ENCODE results near the gene KHK.
A peak's percentile ranks its signal among the peaks of the same experiment; 100 is the strongest.

The KHK gene
- 1.5 reads per million for total RNA-seq

DNA sequence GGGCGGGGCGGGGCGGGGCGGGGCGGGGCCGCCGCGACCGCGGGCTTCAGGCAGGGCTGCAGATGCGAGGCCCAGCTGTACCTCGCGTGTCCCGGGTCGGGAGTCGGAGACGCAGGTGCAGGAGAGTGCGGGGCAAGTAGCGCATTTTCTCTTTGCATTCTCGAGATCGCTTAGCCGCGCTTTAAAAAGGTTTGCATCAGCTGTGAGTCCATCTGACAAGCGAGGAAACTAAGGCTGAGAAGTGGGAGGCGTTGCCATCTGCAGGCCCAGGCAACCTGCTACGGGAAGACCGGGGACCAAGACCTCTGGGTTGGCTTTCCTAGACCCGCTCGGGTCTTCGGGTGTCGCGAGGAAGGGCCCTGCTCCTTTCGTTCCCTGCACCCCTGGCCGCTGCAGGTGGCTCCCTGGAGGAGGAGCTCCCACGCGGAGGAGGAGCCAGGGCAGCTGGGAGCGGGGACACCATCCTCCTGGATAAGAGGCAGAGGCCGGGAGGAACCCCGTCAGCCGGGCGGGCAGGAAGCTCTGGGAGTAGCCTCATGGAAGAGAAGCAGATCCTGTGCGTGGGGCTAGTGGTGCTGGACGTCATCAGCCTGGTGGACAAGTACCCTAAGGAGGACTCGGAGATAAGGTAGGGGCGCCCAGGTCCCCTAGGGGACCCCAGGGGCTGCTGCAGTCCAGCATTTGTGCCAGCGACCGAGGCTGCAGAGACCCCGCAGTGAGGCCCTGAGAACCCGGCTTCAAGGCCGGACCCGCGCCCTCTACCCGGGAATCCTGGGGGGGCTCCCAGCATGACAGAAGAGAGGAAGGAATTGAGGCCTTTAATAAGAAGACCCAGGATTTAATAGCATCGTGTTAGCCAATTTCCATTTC, at the start of gene KHK:
TSS of gene KHK (plus strand) at position 49 of the 870 bp plus-strand sequence. CDS start at position 537, 488 bp downstream.
- no peak for DNase-seq

DNA sequence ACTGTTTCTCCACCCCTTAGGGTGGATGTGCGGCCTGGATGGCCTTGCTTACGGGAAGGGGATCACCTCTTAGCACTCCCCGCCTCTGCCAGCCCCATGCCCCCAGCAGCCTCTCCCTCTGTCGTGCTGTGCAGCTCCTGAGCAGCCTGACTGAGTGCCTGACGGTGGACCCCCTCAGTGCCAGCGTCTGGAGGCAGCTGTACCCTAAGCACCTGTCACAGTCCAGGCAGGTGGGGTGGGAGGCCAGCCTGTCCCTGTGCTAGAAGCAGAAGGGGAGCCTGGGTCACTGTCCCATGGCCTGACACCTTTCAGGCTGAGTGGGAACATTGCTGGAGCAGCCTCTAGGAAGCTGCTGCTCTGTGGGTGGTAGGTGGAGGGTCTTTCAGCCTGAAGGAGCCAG, 48.6 kb upstream of the KHK start:
- DNase-seq: no peak

DNA sequence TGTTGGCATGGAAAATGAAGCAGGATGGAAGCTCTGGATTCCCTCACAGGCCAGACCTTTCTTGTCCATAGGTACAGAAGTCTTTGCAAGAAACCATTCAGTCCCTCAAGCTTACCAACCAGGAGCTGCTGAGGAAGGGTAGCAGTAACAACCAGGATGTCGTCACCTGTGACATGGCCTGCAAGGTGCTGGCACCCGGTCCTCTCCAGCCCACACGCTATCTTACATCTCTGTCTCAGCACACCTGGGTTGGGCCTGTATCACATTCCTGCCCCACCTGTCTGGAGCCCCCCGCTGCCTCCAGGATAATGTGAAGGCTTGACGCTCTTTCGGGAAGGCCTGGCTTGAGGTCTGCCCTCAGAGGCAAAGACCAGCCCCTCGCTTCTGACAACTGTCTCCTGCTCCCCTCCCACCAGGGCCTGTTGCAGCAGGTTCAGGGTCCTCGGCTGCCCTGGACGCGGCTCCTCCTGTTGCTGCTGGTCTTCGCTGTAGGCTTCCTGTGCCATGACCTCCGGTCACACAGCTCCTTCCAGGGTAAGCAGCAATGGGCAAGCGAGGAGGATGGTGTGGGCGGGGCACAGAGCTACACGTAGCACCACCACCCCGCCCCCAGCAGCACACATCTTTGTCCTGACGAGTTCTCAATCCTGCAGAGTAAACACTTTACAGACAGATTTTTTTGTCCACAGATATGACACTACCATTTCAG, 47.8 kb upstream of the KHK start:
- DNase-seq: no peak

DNA sequence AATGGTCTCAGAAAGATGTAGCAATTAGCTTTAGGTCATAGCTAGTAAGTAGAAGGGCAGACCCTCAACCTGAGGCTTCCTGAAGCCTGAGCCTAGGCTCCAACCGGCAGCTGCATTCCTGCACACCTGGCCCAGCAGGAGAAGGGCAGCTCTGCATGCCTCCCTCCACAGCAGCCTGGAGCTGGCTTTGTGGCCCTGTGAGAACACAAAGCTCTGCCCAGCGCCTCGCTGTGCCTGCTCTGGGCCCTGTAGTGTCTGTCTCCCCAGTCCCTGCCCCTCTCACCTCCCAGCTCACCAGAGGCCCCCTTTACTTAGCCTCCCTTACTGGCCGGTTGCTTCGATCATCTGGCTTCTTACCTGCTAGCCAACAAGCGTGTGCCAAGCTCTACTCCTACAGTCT, 47.1 kb upstream of the KHK start:
- no peak for DNase-seq

DNA sequence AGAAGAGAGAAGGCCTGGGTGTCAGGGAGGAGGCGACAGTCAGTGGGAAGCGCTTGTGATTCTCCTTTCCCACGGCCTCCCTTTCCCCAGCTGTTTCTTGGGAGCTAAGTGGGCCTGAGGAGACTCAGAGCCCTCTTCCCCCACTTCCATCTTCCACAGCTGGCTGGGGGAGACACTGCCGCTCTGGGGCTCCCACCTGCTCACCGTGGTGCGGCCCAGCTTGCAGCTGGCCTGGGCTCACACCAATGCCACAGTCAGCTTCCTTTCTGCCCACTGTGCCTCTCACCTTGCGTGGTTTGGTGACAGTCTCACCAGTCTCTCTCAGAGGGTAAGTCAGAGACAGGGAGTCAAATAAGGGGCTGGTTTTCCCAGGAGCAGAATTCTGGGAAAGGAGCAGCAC, 46.7 kb upstream of the KHK start:
- DNase-seq: no peak

DNA sequence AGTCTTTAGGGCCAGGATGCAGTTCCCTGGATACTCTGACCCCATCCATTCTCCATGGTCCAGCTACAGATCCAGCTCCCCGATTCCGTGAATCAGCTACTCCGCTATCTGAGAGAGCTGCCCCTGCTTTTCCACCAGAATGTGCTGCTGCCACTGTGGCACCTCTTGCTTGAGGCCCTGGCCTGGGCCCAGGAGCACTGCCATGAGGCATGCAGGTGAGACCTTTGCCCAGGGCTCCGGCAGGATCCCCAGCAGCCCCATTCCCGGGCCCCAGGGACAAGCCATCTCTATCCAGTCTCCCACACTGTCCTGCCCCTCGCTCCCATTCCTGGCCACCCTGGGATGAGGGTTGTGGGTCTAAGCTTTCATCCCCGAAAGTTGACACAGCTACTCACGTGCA, 46.3 kb upstream of the KHK start:
- DNase-seq: no peak

DNA sequence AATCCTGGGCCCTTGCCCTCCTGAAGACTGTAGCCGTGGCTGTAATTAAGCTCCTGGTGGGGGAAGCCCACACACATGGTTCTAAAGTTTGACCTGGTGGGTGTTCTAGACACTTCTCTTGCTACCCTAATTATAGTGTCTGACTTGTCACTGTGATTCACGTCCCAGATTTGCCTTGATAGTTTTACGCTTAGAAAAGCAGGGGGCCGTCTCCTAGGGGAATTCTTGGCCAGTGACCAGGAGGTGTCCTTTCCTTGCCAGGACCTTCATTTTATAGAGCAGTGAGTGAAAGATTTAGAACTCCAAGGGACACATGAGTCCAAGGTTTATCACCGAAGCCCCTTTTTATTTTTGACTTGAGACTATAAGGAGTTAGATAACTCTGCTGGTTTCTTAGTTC, 44.8 kb upstream of the KHK start:
- DNase-seq: no peak

DNA sequence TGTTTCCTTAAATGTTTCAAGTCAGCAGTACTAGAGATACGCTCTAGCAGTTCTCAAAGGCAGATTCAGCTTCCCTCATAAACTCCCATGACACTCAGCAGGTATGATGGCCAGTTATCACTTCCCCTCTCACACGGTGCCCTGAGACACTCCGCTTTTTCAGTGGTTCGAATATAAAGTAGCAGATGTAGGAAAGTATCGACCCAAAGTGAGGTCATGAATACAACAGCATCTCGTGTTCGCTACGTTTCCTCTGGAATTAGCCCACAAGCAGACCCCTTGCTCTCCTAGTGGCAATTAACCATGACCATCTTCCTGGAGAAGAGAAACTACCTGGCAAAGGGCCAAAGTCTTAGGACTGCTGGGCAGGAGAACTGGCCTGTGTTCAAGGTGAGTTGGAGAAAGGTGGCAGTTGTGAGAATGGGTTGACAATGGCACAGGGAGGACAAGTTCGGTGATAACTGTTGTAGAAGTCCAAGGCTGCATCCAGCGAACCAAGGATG, 44.4 kb upstream of the KHK start:
- no peak for DNase-seq

DNA sequence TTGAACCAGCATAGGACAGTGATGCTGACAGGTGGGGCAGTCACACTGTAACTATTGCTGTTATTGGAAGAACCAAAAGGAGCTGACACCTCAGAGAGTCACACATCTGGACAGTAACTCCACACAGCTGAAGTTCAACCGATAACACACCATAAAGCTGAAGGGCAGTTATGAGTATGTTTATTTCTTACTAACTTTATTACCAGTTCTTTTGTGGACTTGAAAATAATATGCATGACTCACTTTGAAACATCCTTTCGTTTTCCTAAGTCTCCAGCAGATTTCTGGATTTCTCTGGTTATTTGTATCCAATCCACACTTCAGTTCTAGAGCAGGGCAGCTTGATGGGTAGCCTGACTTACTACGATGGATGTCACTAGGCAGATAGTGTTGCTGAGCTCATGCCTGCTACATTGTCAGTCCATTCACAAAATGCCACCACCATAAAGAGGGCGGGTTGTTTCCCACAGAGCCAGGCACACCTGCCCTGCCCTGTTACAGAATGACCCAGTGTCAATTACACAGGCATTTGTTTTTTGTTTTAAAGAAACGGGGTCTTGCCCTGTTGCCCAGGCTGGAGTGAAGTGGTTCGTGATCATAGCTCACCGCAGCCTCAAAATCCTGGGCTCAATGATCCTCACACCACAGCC, 43.5 kb upstream of the KHK start:
- no peak for DNase-seq

DNA sequence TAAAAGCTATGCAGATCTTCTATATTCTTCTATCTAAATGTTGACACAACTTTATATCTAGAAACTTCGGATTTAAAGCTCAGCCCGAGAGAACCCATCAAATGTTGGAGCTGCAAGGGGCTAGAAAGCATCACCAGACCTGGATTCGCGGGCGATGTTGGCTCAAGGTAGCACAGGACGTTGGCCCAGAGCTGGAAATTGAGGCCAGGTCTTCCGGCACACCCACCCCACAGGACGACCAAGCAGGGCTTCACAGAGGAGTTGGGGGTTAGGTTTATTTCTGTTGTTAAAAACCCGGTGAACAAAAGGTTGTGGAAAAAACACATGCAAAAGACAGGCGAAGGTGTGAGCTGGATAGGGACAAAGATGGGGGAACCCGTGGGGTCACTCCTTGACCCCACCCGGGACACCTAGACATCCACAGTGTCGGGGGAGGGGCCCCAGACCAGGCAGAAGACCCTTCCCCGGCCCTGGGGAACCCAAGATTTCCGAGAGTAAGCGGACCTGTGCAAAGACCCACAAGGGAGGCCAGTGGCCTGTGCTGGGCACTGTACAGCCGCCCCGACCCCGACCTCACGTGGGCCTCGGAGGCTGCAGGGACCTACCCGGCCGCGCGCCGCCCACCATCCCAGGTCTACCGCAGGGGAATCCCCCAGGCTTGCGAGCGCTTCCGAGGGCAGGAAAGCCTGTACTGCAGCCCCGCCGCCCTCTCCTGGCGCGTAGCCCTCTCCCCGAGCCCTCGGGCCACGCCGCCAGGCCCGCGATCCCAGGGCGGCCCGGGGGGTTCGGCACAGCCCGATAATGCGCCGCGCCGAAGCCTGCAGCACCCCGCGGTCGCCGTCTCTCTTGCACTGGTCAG, 36.9 kb upstream of the KHK start:
- peak; percentile 51 for DNase-seq

DNA sequence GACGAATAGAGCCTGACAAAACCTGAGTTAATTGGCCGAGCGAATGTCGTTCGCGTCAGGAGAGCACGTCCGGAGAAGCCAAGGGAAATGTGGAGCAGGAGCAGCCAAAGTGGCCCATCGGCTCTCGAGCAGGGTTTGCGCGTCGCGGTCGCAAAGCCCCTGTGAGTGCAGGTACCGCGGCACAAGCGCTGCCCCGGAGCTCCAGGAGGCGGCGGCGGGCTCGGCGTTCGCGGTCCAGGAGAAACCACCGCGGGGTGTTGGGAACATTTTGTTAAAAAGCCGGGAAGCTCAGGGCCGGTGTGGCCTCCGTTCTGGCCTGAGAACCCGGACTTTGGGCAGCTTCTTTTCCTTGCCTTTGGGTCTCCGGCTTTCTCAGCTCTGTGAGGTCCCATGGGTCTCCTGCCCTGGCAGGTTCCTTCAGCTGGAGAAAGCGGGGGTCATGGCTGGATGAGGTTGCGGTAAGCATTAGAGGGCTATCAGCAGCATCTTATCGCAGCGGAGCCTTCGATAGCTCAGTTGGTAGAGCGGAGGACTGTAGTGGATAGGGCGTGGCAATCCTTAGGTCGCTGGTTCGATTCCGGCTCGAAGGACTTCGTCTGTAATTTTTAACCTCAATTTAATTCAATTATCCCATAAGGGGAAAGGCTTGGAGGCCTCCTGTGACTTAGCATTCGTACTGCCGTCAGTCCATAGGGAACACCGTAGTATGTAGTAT, 36.1 kb upstream of the KHK start:
- peak; percentile 80 for DNase-seq

DNA sequence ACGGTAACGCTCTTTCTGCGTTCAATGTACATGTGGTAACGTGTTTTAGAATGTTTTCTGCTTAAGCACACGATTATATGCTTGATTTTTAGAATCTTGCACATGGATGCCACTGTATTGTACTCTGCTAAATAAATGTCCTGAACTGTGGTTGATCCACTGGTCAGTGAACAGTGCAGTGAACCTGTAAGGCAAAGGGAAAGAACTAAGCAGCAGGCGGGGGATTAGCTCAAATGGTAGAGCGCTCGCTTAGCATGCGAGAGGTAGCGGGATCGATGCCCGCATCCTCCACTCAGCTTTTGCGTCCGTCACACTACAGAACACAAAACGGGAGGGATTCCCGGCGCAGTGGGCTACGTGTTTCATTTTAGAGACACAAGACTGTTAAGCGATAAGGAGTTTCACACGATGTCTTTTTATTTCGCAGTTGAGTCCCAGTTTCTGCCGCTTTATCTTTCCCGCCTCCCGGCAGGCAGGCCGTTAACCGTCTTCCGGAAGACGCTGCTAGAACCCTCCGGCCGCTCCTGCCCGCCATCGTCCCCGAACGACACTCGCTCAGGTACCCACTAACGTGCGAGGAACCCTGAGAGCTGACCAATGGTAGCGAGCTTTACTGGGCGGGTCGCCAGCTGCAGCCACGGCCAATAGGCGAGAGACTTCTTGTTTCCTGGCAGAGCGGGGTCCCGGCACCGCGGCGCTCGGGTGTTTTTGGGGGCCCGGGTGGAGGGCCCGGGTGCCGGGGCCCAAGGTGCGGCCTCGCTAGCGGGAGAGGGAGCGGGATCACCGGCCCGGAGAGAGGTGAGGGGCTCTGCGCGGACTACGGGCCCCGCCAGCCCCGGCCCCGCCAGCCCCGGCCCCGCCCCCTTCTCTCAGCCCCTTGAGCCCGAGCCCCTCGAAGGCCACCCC, 35.3 kb upstream of the KHK start, which contains the start of gene AGBL5:
TSS of gene AGBL5 (plus strand) at position 673 of the 906 bp plus-strand sequence. CDS start 1,291 bp downstream, outside the sequence.
- peak; percentile 97 for DNase-seq

DNA sequence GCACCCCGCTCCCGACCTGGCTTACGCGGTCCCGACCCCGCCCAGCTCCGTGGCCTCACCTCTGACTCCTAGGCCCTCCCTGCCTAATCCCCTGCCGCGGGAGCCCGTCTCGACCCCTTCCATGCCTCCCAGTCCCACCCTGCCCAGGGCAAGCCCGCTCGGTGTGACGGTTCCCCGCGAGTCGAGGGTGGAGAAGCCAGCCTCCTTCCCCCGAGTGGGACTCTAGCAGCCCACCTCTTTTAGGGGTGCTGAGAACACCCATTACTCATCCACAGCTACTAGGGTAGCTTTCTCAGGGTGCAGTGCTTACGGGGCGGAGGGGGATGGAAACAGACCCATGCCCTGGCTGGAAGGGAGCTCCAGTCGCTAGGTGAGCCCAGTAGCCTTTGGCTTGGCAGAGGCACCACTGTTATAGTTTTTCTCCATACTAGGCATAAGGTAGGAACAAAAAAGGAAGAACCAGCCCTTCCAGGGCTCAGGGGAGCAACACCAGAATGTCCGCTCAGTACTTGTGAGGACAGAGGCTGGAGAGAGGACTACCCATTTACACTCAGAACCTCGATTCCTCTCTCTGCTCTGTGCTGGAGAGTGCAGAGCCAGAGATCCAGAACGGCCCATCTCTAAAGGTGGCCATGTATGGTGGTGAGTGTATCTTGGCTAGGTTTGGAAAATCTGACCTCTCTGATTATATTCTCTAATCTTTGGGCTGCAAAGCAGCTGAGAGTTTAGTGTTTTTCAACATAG, 34.5 kb upstream of the KHK start:
- peak; percentile 40 for DNase-seq

DNA sequence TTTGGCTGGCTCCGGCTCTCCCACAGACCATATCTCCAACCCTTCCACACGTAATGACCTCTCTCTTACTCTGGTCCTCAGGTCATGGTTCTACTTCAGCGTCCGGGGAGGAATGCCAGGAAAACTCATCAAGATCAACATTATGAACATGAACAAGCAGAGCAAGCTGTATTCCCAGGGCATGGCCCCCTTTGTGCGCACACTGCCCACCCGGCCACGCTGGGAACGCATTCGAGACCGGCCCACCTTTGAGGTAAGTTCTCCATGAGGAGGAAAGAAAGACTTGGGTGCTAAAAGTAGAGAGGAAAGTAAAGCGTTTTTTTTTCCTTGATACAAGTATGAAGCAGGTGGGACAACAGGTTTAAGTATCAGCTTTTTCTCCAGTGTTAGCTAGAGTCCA, 33.3 kb upstream of the KHK start:
- DNase-seq: no peak

DNA sequence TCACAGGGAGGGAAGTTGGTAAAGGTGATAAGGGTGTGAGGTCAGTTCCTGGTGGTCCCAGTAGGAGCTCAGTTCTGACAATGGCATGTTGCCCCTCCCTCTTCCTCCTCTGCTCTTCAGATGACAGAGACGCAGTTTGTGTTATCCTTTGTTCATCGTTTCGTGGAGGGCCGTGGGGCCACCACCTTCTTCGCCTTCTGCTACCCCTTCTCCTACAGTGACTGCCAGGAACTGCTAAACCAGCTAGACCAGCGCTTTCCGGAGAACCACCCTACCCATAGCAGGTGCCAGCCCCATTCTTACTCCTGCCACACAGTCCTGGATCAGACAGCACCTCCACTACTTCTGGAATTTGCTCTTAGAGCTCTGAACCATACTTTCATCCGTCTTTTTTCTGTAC, 32.8 kb upstream of the KHK start:
- DNase-seq: no peak

DNA sequence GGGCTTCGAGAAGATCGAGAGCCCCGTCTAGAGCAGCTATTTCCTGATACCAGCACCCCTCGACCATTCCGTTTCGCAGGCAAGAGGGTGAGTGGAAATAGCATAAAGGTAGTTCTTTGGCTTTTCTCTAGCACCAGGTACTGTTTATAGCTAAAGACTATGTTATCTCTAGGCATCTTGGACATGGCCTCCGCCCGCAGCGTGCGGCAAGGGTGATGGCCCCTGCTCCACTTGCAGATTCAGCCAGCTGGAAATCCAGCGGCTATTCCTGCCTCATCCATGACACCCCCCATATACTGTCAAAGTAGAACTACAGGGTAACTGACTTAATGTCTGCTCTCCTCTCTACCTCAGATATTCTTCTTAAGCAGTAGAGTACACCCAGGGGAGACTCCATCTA, 31.9 kb upstream of the KHK start:
- no peak for DNase-seq

DNA sequence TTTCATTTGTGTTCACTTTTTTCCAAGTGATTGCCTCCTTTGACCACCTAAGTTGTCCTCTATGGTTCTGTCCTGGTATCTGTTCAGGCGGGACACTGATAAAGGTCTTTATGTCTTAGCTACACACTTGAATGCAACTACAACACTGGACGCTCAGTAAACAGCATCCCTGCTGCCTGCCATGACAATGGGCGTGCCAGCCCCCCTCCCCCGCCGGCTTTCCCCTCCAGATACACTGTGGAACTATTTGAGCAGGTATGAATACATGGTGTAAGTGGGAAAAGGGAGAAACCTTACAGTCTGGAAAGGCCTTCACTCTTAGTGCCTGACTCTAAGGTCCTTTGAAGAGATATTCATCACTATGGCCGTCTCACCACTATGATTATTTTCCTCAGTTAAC, 29.4 kb upstream of the KHK start:
- DNase-seq: no peak

DNA sequence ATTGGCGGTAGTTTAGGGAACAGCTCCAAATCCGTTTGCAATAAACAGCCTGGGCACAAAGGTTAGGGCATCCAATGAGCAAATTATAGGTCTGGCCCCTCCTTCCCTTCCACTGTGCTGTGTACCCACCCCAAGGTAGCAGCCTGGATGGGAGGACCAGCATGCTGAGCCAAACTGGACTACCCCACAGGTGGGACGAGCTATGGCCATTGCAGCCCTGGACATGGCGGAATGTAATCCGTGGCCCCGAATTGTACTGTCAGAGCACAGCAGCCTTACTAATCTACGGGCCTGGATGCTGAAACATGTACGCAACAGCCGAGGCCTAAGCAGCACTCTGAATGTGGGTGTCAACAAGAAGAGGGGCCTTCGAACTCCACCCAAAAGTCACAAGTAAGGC, 28.4 kb upstream of the KHK start:
- DNase-seq: no peak

DNA sequence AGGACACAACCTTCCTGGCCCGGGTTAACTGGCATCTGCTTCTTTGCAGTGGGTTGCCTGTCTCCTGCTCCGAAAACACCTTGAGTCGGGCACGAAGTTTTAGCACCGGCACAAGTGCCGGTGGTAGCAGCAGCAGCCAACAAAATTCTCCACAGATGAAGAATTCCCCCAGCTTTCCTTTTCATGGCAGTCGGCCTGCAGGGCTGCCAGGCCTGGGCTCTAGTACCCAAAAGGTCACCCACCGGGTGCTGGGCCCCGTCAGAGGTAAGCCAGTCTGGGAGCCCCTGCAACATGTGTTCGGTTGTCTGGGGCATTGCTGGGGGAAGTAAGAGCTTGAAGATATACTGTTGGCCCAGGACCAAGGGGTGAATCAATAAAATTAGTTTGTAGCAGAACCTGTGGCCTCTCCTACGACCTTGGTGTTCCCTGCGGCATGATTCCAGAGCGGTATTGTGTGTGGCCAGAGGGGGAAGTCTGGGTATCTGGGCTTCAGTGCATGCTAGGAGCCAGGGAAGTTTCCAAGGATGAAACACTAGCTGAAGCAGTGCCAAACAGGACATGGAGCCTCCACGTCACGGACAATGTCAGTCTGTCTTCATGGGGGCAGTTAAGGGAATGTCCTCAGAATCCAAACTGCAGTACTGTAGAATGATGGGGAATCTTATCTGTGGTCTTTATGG, 27.3 kb upstream of the KHK start:
- no peak for DNase-seq

Data from effector CD4-positive, alpha-beta T cell (primary cell).